Body of pancreas (tissue), 4 donors: ENCODE measurements around the gene TYW1B. TPM values are rescaled to one million over a fixed set of nuclear protein-coding genes. Genes with fewer than 3 reads are reported as not detected.
"Not testable (repeated sequence)": the region's sequence is repeated elsewhere in the genome, so short reads cannot be mapped to it uniquely, and the experiment has no call there.

ENCODE experiments used
- ATAC-seq: fragments of 150-250 bp; one replicate; pipeline ENCODE4 v1.9.1; 2016
- DNase-seq, 4 donors: peaks; one replicate each; pipeline ENCODE4 v3.0.0-alpha.2; 2019
- H3K27ac ChIP-seq, 4 donors: fragments of 200-600 bp; sonication (generic); 1 replicate in 3 of 4; 2 replicates in 1 of 4; pipeline versions ENCODE4 v1.5.1 to v1.6.1; 2016 to 2019; ENCODE audit warnings: mild to moderate bottlenecking in 1 of 4, mixed read lengths in 1 of 4, moderate library complexity in 1 of 4
- H3K27me3 ChIP-seq, 2 donors: fragments of 200-600 bp; sonication (generic); one replicate each; pipeline ENCODE4 v1.6.0; 2016; ENCODE audit warnings: mild to moderate bottlenecking in 1 of 2
- H3K36me3 ChIP-seq, 2 donors: fragments of 200-600 bp; sonication (generic); replicated peaks in 1 of 2; 2 replicates each; pipeline ENCODE4 v1.5.1; 2016; ENCODE audit warnings: low read depth in 2 of 2; ENCODE audit not compliant: insufficient read depth in 1 of 2
- H3K4me1 ChIP-seq: fragments of 200-600 bp; sonication (generic); one replicate; pipeline ENCODE4 v1.6.0; 2016
- H3K4me3 ChIP-seq, 2 donors: fragments of 200-600 bp; sonication (generic); 1 replicate in 1 of 2; 2 replicates in 1 of 2; pipeline ENCODE4 v1.5.1; 2016 to 2019
- H3K9me3 ChIP-seq, 3 donors: fragments of 200-600 bp; sonication (generic); 1 replicate in 2 of 3; 2 replicates in 1 of 3; pipeline ENCODE4 v1.5.1; 2016
- CTCF ChIP-seq, 7 experiments: fragments of 450-650 bp in 4 of 7; fragments of 200-600 bp in 3 of 7; sonication (generic) in 3 of 7; IDR thresholded peaks; one replicate each; pipeline ENCODE4 v1.5.1; 2016 to 2019; ENCODE audit warnings: antibody characterized with exemption in 7 of 7
- POLR2A ChIP-seq, 3 donors: fragments of 450-650 bp; IDR thresholded peaks; one replicate each; pipeline ENCODE4 v1.6.1; 2016; ENCODE audit warnings: antibody characterized with exemption in 3 of 3, mild to moderate bottlenecking in 2 of 3
- WGBS, 2 donors: methylation state at CpG; one replicate each; pipeline ENCODE4 v1.1.5; 2017; 5-methylcytosine and 5-hydroxymethylcytosine counted together
- intact Hi-C: fragments of 100-400 bp; cut with DNase I; formaldehyde crosslinking; loops from one replicate; pipeline ENCODE4 v1.15.1; 2023
- total RNA-seq, 2 donors: library from RNA; depleted of rRNA; stranded (reverse); fragments of >200 nt; gene quantifications; one replicate each; pipeline ENCODE4 v1.1.0, GENCODE V29; 2016

TYW1B gene
- total RNA-seq, 2 donors from 2014 or later, result 5.7 to 7.9 TPM

DNA sequence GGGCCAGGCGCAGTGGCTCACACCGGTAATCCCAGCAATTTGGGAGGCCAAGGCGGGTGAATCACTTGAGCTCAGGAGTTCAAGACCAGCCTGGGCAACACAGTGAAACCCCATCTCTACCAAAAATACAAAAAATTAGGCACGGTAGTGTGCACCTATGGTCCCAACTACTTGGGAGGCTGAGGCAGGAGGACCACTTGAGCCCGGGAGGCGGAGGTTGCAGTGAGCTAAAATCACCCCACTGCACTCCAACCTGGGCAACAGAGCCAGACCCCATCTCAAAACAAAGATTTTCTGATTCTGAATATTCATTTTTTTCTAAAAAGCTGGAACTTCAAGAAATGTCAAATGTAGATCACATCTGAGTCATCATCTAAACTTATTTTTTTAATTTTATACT is 10.3 kb upstream of the TYW1B start:
- H3K4me1 ChIP-seq, DNase-seq, H3K9me3 ChIP-seq, ATAC-seq, H3K27ac ChIP-seq, H3K27me3 ChIP-seq, H3K36me3 ChIP-seq, H3K4me3 ChIP-seq, intact Hi-C loops: not testable (repeated sequence)
- WGBS, 2 donors, result 93 to 97% methylated on average over 6 of the region's 6 CpGs

- H3K27me3 ChIP-seq, H3K9me3 ChIP-seq, H3K4me1 ChIP-seq, H3K36me3 ChIP-seq, intact Hi-C loops, DNase-seq, ATAC-seq, H3K4me3 ChIP-seq, H3K27ac ChIP-seq: not testable (repeated sequence)
- 91 to 96% methylated on average over 3 of the region's 3 CpGs for WGBS, 2 donors
Measured at GRCh38 chr7:72837291-72837690, 9.3 kb upstream of the TYW1B start.

DNA sequence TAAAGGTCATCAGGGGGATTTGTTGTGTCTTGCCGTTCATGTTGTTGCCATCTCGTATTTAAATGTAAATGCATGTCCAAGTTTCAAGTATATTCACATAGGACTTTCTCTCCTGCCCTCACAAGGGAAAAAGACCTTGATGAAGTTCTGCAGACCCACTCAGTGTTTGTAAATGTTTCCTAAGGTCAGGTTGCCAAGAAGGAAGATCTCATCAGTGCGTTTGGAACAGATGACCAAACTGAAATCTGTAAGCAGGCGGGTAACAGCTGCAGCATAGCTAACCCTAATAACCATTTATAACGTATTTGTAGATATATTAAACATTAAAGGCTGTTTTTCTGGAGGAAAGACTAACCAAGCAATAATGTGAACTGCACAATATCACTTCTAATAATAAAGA is 2.6 kb upstream of the TYW1B start:
- H3K36me3 ChIP-seq, ATAC-seq, DNase-seq, H3K27me3 ChIP-seq, H3K4me3 ChIP-seq, intact Hi-C loops, H3K9me3 ChIP-seq: not testable (repeated sequence)
- WGBS, 2 donors, result 14 to 21% methylated on average over 5 of the region's 5 CpGs
- peaks cover 25% of the 10 kb centered on the region for H3K4me1 ChIP-seq
- peak overlapping the region; percentile 93 to 99 (median 96) for H3K27ac ChIP-seq

- Histone ChIP-seq H3K27ac (peak overlapping the region; percentile 93 to 99 (median 96)), H3K4me1 (peaks cover 25% of the 10 kb centered on the region), H3K4me3 (peak overlapping the region; percentile 62)
- H3K9me3 ChIP-seq, H3K36me3 ChIP-seq, intact Hi-C loops, H3K27me3 ChIP-seq: not testable (repeated sequence)
- DNase-seq (peak; percentile 57 to 79 (median 65)), ATAC-seq (peak; percentile 45)
- TF ChIP-seq POLR2A (IDR thresholded peaks at IDR 0.05) (peak in 2 of 3 donors; percentile 5 to 62), CTCF (IDR thresholded peaks at IDR 0.05) (peak in 4 of 7 experiments; percentile 30 to 44 (median 40))
- WGBS, 2 donors, result 0% methylated on average over 25 to 29 of the region's 29 CpGs
Measured at GRCh38 chr7:72829687-72830354, 1.8 kb upstream of the TYW1B start.

DNA sequence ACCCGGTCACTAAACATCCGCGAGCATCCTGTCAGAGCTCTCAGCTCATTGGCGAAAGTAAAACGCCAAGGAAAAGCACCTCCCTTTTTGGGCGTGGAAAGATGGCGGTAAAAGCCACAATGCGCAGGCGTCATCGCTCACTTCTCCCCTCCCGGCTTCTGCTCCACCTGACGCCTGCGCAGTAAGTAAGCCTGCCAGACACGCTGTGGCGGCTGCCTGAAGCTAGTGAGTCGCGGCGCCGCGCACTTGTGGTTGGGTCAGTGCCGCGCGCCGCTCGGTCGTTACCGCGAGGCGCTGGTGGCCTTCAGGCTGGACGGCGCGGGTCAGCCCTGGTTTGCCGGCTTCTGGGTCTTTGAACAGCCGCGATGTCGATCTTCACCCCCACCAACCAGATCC is 1.3 kb upstream of the TYW1B start:
- TF ChIP-seq POLR2A (IDR thresholded peaks at IDR 0.05) (peak; percentile 96 to 98 (median 96)), CTCF (IDR thresholded peaks at IDR 0.05) (peak in 1 of 7 experiments; percentile 7)
- ATAC-seq, result peak; percentile 81
- DNase-seq, result peak; percentile 98 to 99 (median 98)
- WGBS, 2 donors, result 0 to 2% methylated on average over 7 to 36 of the region's 36 CpGs
- H3K9me3 ChIP-seq, H3K27me3 ChIP-seq, H3K36me3 ChIP-seq, intact Hi-C loops: not testable (repeated sequence)
- Histone ChIP-seq H3K27ac (peak overlapping the region; percentile 93 to 99 (median 96)), H3K4me1 (peaks cover 25% of the 10 kb centered on the region), H3K4me3 (peak overlapping the region; percentile 62)

DNA sequence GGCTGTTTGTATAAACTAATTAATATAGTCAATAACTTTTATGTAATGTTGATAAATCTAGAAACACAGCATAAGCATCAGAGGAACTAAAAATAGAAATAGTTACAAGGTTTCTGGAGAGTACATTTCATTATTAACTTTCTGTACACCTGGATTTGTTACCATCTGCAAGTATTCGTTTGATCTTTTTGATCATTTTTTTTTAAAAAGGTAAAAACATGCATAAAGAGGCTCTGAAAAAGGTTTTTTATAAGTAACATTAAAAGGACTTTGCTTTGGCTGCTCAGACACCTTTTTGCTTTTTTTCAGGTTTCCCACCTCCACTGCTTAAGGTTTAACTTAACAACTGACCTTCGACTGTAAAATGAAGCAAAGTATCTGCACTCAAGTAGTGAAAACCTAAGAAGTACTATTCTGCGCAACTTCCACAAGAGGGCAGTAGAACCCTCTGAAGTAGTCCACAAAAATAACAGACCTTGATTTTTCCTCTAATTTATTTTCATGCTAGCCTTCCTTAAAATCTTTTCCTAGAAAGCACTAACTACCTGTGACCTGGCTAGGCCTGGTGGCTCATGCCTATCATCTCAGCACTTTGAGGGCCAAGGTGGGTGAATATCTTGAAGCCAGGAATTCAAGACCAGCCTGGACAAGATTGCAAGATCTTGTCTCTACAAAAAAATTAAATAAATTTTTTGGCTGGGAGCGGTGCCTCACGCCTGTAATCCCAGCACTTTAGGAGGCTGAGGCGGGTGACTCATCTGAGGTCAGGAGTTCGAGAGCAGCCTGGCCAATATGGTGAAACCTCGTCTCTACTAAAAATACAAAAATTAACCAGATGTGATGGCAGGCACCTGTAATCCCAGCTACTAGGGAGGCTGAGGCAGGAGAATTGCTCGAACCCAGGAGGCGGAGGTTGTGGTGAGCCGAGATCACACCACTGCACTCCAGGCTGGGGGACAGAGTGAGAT is 4.0 kb downstream of the TYW1B start:
- H3K4me1 ChIP-seq, intact Hi-C loops, H3K36me3 ChIP-seq, H3K27ac ChIP-seq, H3K9me3 ChIP-seq, H3K27me3 ChIP-seq, H3K4me3 ChIP-seq, ATAC-seq, DNase-seq: not testable (repeated sequence)
- TF ChIP-seq CTCF (IDR thresholded peaks at IDR 0.05), result peak; percentile 13 to 37 (median 22)
- WGBS, 2 donors, result 47 to 50% methylated on average over 10 of the region's 11 CpGs

- H3K9me3 ChIP-seq, intact Hi-C loops: not testable (repeated sequence)
Measured at GRCh38 chr7:72822497-72822896, 5.5 kb downstream of the TYW1B start.

DNA sequence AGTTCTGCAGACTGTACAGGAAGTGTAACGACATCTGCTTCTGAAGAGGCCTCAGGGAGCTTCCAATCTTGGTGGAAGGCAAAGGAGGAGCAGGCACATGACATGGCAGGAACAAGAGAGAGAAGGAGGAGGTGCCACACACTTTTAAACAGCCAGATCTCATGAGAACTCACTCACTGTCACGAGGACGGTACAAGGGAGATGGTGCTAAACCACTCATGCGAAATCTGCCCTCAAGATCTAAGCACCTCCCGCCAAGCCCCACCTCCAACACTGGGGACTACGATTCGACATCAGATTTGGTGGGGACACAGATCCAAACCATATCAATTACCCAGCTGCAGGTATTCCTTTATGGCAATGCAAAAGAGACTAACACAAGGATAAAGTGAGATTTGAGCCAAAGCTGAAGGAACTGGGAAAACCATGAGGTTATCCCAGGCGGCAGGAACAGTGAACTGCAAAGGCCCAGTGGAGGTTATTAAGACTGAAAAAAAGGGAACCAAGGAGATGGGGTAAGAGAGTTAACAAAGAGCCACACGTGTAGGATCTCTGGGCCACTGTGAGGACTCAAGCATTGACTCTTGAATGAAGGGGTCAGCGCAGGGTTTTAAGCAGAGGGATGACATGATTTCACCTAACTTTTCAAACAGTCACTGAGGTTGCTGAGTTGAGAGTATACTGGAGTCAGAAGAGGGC is 9.2 kb downstream of the TYW1B start:
- DNase-seq, H3K4me3 ChIP-seq, H3K4me1 ChIP-seq, H3K9me3 ChIP-seq, ATAC-seq, H3K27ac ChIP-seq, H3K27me3 ChIP-seq, intact Hi-C loops, H3K36me3 ChIP-seq: not testable (repeated sequence)
- 90 to 92% methylated on average over 10 of the region's 10 CpGs for WGBS, 2 donors

More at GRCh38 chr7:72822497-72822896, 5.5 kb downstream of the TYW1B start:
- H3K27ac ChIP-seq, DNase-seq, H3K36me3 ChIP-seq, H3K4me1 ChIP-seq, H3K27me3 ChIP-seq, H3K4me3 ChIP-seq, ATAC-seq: not testable (repeated sequence)
- 89 to 91% methylated on average over 2 to 3 of the region's 3 CpGs for WGBS, 2 donors
